Measurements from ENCODE around the gene SAFB. TPM values are rescaled to one million over a fixed set of nuclear protein-coding genes. Genes with fewer than 3 reads are reported as not detected.
A peak's percentile ranks its signal among the peaks of the same experiment; 100 is the strongest.

The SAFB gene
- total RNA-seq, 1 donor from 2014 or later = 65.1 TPM

- Histone ChIP-seq H3K79me2 (ENCODE audit: insufficient read depth, low read length) (peaks cover 12% of the 10 kb centered on the region), H4K20me1 (ENCODE audit: insufficient read depth, low read length) (peaks cover 6% of the 10 kb centered on the region), H3K4me1 (ENCODE audit: insufficient read depth, low read length) (no peaks in the 10 kb centered on the region), H3K27ac (ENCODE audit: low read depth, low read length) (no peak overlapping the region), H3K4me2 (ENCODE audit: low read length) (no peak overlapping the region), H3K4me3 (ENCODE audit: insufficient read depth, low read depth, low read length) (no peak overlapping the region), H3K36me3 (ENCODE audit: insufficient read depth, low read length) (no peaks in the 10 kb centered on the region), H2AFZ (ENCODE audit: low read depth, low read length) (no peak overlapping the region), H3K27me3 (ENCODE audit: insufficient read depth, low read length) (no peaks in the 10 kb centered on the region), H3K9ac (ENCODE audit: low read length) (no peak overlapping the region), H3K9me3 (ENCODE audit: insufficient read depth, low read depth, low read length) (no peaks in the 10 kb centered on the region)
- Mint-ChIP-seq H3K27me3 (ENCODE audit: low read depth, unreplicated experiment) (no peaks in the 10 kb centered on the region), H3K4me1 (ENCODE audit: low read depth, unreplicated experiment) (peaks cover 4% of the 10 kb centered on the region), H3K36me3 (ENCODE audit: low read depth, unreplicated experiment) (peaks cover 5% of the 10 kb centered on the region), H3K9me3 (ENCODE audit: unreplicated experiment) (no peaks in the 10 kb centered on the region), H3K27ac (ENCODE audit: unreplicated experiment) (no peak overlapping the region), H3K4me3 (ENCODE audit: unreplicated experiment) (peak overlapping the region; percentile 57)
- FAIRE-seq (no peak), DNase-seq (ENCODE audit: low read depth) (no peak)
- TF ChIP-seq CTCF (IDR thresholded peaks at IDR 0.05; ENCODE audit: insufficient read depth, low read depth, low read length) (no peak), EZH2 (IDR thresholded peaks at IDR 0.05; ENCODE audit: insufficient read depth, low read length) (no peak)
These were observed 54.7 kb downstream of the SAFB start for GRCh38 chr19:5677580-5677979.

- Histone ChIP-seq H3K9me3 (ENCODE audit: insufficient read depth, low read depth, low read length) (no peaks in the 10 kb centered on the region), H3K79me2 (ENCODE audit: insufficient read depth, low read length) (peaks cover 12% of the 10 kb centered on the region), H3K4me3 (ENCODE audit: insufficient read depth, low read depth, low read length) (no peak overlapping the region), H3K27ac (ENCODE audit: low read depth, low read length) (no peak overlapping the region), H2AFZ (ENCODE audit: low read depth, low read length) (no peak overlapping the region), H3K9ac (ENCODE audit: low read length) (no peak overlapping the region), H3K36me3 (ENCODE audit: insufficient read depth, low read length) (no peaks in the 10 kb centered on the region), H3K4me2 (ENCODE audit: low read length) (no peak overlapping the region), H3K4me1 (ENCODE audit: insufficient read depth, low read length) (no peaks in the 10 kb centered on the region), H4K20me1 (ENCODE audit: insufficient read depth, low read length) (peaks cover 6% of the 10 kb centered on the region), H3K27me3 (ENCODE audit: insufficient read depth, low read length) (no peaks in the 10 kb centered on the region)
- Mint-ChIP-seq H3K27me3 (ENCODE audit: low read depth, unreplicated experiment) (no peaks in the 10 kb centered on the region), H3K4me1 (ENCODE audit: low read depth, unreplicated experiment) (peaks cover 4% of the 10 kb centered on the region), H3K36me3 (ENCODE audit: low read depth, unreplicated experiment) (peaks cover 5% of the 10 kb centered on the region), H3K9me3 (ENCODE audit: unreplicated experiment) (no peaks in the 10 kb centered on the region), H3K4me3 (ENCODE audit: unreplicated experiment) (no peak overlapping the region), H3K27ac (ENCODE audit: unreplicated experiment) (no peak overlapping the region)
- TF ChIP-seq CTCF (IDR thresholded peaks at IDR 0.05; ENCODE audit: insufficient read depth, low read depth, low read length) = no peak
- no peak for TF ChIP-seq EZH2 (IDR thresholded peaks at IDR 0.05; ENCODE audit: insufficient read depth, low read length)
- FAIRE-seq (no peak), DNase-seq (ENCODE audit: low read depth) (no peak)
These were observed 55.3 kb downstream of the SAFB start for GRCh38 chr19:5678071-5678718.

All from astrocyte (in vitro differentiated cells and primary cell).